ENCODE measurements around the gene SSR1.
A peak's percentile ranks its signal among the peaks of the same experiment; 100 is the strongest.
"Not testable (repeated sequence)": the region's sequence is repeated elsewhere in the genome, so short reads cannot be mapped to it uniquely, and the experiment has no call there.

Gene SSR1

DNA sequence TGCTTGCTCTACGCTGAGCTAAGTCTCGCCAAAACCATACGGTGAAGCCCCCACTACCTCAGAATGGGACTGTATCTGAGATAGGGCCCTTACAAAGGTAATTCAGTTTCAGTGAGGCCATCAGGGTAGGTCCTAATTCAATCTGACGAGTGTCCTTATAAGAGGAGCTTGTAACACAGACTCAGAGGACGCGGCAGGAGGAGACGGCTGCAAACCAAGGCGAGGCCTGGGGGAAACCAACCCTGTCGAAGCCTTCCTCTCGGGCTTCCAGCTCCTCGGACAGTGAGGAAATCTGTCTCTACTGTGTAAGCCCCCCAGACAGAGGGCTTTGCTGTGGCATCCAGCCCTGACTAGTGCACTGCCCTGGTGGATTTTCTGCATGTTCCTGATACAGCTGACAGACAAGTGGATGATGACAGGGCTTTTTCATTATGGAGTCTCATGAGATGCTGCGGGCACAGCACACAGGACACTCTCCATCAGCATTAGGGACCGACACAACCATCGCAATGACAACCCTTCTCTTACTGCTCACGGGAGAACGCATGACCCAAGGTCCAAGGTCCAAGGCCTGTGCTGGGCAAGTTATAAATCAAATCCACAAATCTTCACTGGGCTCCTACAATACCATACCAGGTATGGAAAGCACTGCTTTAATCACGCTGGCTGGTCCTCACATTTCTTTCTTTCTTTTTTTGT, 48.2 kb downstream of the SSR1 start:
- no peak for TF ChIP-seq ZFX (IDR thresholded peaks at IDR 0.05; ENCODE audit: borderline replicate concordance)
- TF ChIP-seq, protein P1, sequence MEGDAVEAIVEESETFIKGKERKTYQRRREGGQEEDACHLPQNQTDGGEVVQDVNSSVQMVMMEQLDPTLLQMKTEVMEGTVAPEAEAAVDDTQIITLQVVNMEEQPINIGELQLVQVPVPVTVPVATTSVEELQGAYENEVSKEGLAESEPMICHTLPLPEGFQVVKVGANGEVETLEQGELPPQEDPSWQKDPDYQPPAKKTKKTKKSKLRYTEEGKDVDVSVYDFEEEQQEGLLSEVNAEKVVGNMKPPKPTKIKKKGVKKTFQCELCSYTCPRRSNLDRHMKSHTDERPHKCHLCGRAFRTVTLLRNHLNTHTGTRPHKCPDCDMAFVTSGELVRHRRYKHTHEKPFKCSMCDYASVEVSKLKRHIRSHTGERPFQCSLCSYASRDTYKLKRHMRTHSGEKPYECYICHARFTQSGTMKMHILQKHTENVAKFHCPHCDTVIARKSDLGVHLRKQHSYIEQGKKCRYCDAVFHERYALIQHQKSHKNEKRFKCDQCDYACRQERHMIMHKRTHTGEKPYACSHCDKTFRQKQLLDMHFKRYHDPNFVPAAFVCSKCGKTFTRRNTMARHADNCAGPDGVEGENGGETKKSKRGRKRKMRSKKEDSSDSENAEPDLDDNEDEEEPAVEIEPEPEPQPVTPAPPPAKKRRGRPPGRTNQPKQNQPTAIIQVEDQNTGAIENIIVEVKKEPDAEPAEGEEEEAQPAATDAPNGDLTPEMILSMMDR (IDR thresholded peaks at IDR 0.05) = no peak
- no peak overlapping the region for H3K27ac ChIP-seq

GRCh38 chr6:7264041-7264440, 49.0 kb downstream of the SSR1 start:
- TF ChIP-seq, protein P1 (IDR thresholded peaks at IDR 0.05) = no peak
- no peak for TF ChIP-seq ZFX (IDR thresholded peaks at IDR 0.05; ENCODE audit: borderline replicate concordance)
- no peak overlapping the region for H3K27ac ChIP-seq

DNA sequence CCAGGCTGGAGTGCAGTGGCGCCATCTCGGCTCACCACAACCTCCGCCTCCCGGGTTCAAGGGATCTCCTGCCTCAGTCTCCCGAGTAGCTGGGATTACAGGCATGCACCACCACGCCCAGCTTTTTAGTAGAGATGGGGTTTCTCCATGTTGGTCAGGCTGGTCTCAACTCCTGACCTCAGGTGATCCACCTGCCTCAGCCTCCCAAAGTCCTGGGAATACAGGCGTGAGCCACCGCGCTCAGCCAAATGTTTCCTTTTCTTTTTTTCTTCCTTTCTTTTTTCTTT, 49.5 kb downstream of the SSR1 start:
- not testable (repeated sequence) for H3K27ac ChIP-seq

DNA sequence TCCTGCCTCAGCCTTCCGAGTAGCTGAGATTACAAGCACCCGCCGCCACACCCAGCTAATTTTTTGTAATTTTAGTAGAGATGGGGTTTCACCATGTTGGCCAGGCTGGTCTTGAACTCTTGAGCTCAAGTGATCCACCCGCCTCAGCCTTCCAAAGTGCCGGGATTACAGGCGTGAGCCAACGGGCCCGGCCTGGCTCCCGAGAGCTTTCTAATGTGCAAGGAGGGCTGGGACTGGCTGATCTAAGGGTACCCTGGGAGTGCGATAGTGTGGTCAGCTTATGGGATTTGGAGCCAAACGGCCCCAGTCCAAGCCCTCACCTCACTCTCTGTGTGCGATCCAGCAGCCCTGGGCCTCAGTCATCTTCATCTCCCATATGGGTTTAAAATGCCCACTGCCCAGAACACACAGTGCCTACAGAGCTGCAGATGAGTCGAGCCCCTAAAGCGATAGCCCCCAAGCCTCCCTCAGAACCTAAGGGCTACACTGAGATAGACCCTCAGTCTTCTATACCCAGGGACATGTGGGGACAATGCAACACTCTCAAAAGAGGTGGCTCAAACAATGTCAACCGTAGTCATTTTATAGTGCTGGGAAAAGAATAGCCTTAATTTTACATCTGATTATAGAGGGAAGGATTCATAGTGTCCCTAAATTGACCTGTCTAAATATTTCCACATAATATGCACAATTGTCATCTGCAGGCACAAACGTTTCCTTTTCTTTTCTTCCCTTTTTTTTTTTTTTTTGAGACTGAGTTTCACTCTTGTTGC, 50.1 kb downstream of the SSR1 start:
- peak overlapping the region; percentile 81; the same call in 1 of the 2 replicates for H3K27ac ChIP-seq
- TF ChIP-seq, protein P1 (IDR thresholded peaks at IDR 0.05) = no peak
- TF ChIP-seq ZFX (IDR thresholded peaks at IDR 0.05; ENCODE audit: borderline replicate concordance) = no peak

DNA sequence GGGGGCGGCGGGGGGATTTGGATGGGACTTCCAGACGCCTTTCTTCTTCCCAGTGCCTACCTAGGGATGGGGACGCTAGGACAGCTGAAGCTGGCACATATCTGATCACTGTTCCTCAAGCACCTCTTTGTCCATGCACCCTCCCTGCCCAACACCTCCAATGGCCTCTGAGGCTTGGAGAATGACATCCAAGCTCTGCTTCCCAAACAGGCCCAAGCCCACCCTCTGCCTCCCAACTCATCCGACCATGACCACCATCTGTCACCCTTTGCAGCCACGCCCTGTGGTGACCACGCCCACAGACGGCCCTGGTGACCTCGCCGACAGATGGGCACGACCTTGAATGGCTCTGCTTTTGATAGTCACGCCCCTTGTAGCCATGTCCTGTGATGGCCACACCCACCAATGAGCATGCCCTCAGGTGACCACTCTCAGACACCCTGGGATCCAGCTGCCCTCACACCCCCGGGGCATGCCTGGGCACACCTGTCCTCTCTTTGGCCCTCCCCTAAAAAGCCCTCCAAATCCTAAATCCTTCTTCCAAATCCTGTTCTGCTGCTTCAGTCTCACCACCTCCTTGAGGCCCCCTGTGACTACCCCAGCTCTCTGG, 51.0 kb downstream of the SSR1 start:
- TF ChIP-seq ZFX (IDR thresholded peaks at IDR 0.05; ENCODE audit: borderline replicate concordance) = no peak
- TF ChIP-seq, protein P1 (IDR thresholded peaks at IDR 0.05) = no peak
- peak overlapping the region; percentile 81 for H3K27ac ChIP-seq

DNA sequence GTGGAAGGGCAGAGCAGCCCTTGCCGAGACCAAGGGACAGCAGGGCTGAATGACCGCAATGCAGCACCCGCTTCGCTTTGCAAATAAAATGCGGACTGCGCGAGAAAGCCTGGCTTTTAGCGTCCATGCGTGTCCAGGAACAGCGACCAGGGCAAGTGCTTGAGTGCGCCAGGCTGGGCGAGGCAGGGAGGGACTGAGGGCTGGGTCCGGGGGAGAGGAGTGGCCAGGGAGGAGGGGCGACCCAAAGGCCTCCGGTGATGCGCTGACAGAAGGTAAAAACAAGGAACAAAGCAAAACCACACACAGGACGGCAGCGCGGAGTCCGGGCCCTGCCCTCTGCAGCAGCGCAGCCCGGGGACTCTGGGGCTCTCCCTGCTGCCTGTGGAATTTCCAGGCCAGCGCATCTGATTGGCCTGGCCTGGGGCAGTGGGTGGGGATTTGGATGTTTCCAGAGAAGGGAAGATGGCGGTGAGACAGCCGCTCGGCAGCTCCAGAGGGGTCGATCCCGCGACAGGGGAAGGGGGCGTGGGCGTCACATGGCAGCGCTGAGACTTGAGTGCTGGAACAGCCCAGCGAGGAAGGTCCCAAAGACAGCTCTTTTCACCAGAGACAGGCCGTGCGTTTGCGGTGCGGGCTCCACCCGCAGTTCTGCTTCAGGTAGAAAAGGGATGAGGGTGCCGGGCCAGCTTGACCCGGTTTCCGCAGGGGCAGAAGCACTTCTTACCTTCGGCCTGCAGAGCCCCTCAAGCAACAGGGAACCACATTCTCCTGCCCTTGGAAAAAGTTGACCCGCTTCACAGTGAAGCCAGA, 51.8 kb downstream of the SSR1 start:
- H3K27ac ChIP-seq = peak overlapping the region; percentile 81

More for the DNA sequence above, 51.8 kb downstream of the SSR1 start:
- TF ChIP-seq, protein P1 (IDR thresholded peaks at IDR 0.05) = no peak
- TF ChIP-seq ZFX (IDR thresholded peaks at IDR 0.05; ENCODE audit: borderline replicate concordance) = no peak

All from 22Rv1 (cell line).